ENCODE results near the gene ZNF41.

Gene ZNF41

GRCh38 chrX:47420265-47420664 lies 62.8 kb downstream of the ZNF41 start:
- in situ Hi-C loops (cut with MboI; ENCODE audit: low sequenced_read_pairs): no loop called here

GRCh38 chrX:47413179-47413594 lies 69.8 kb downstream of the ZNF41 start:
- in situ Hi-C loops (cut with MboI; ENCODE audit: low sequenced_read_pairs): no loop called here

Measured in HL-60/S4 (cell line).